ENCODE results near the gene AGK.

AGK gene

GRCh38 chr7:141551094-141551781, at the start of gene AGK:
Gene AGK, plus strand, starts transcription at chr7:141551410. Its CDS starts 4,057 bp downstream, at chr7:141555467.
- peak; percentile 83 to 85 for DNase-seq

- DNase-seq = no peak
Observed at GRCh38 chr7:141501451-141501850, 49.8 kb upstream of the AGK start.

GRCh38 chr7:141511316-141511675, 39.9 kb upstream of the AGK start:
- DNase-seq = peak in 1 of 2 experiments; percentile 23

- no peak for DNase-seq
Observed at GRCh38 chr7:141511676-141512396, 39.4 kb upstream of the AGK start.

- no peak for DNase-seq
Observed at GRCh38 chr7:141512597-141512996, 38.6 kb upstream of the AGK start.

GRCh38 chr7:141513720-141514119, 37.5 kb upstream of the AGK start:
- DNase-seq = no peak

GRCh38 chr7:141515941-141516340, 35.3 kb upstream of the AGK start:
- no peak for DNase-seq

- DNase-seq = no peak
Observed at GRCh38 chr7:141519623-141520022, 31.6 kb upstream of the AGK start.

- no peak for DNase-seq
Observed at GRCh38 chr7:141522657-141523342, 28.4 kb upstream of the AGK start.

- DNase-seq = no peak
Observed at GRCh38 chr7:141525973-141526514, 25.2 kb upstream of the AGK start.

GRCh38 chr7:141527076-141527475, 24.1 kb upstream of the AGK start:
- DNase-seq = no peak

- DNase-seq = no peak
Observed at GRCh38 chr7:141528399-141528798, 22.8 kb upstream of the AGK start.

GRCh38 chr7:141533149-141533949, 17.9 kb upstream of the AGK start:
- DNase-seq = peak; percentile 64 to 71

- no peak for DNase-seq
Observed at GRCh38 chr7:141534757-141535737, 16.2 kb upstream of the AGK start.

- no peak for DNase-seq
Observed at GRCh38 chr7:141537906-141538305, 13.3 kb upstream of the AGK start.

GRCh38 chr7:141541375-141541774, 9.8 kb upstream of the AGK start:
- no peak for DNase-seq

- DNase-seq = no peak
Observed at GRCh38 chr7:141544831-141545230, 6.4 kb upstream of the AGK start.

- DNase-seq = no peak
Observed at GRCh38 chr7:141549582-141549981, 1.6 kb upstream of the AGK start.

- DNase-seq = peak in 1 of 2 experiments; percentile 16
Observed at GRCh38 chr7:141550386-141551093, 670 bp upstream of the AGK start.

- no peak for DNase-seq
Observed at GRCh38 chr7:141551782-141552181, 572 bp downstream of the AGK start.

GRCh38 chr7:141557360-141557759, 6.2 kb downstream of the AGK start:
- no peak for DNase-seq

Measured in activated CD4-positive, alpha-beta T cell treated with anti-CD3 and anti-CD28 coated beads, Interleukin-2, amount 50 U/mL, for 48 hours (primary cell).